Retina (tissue), 1 donor: ENCODE measurements around the gene LAMA2.

Experiments
- DNase-seq: peaks from one replicate; pipeline ENCODE4 v3.0.0-alpha.2; 2016

Gene LAMA2

DNA sequence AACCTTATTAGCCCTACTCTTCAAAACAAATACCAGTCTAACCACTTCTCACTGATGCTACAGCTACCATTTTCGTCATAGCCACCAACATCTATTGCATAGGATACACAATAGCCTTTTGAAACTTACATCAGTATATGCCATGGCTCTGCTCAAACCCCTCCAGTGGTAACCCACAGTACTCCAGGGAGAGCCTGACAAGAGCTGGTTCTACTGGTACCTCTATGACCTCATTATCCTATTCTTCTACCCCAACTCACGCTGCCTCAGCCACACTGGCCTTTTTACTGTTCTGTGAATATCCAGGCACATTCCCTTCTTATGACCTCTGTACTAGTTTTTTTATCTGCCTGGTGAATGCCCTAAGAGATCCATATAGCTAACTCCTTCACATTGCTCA lies 669.5 kb downstream of the LAMA2 start:
- DNase-seq: no peak

DNA sequence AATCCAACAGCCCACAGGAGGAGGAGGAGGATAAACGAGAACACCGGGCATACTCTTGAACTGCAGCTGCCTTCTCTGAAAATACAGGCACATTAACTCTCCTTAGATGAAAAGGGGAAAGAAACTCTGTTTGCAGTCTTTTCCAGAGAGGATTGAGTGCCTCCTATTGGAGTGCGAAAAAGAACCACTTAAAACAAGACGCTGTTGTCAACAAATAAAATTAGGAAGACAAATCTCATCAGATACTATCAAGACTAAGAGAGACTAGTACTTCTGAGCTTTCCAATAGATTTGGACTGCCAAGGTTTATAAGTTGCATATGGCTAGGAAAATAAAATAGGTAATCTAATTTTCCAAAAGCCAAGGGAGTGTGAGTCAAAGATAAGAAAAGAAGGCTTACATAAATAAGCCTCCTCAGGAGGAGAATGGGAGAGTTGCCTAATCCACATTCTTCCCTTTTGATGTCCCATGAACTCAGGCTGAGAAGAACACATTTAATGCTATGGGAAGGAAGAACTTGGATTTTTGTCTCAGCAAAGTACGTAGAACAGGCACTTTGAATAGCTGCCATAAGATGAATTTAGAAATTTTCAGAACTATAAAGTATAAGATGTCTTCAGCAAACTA lies 672.4 kb downstream of the LAMA2 start:
- no peak for DNase-seq

DNA sequence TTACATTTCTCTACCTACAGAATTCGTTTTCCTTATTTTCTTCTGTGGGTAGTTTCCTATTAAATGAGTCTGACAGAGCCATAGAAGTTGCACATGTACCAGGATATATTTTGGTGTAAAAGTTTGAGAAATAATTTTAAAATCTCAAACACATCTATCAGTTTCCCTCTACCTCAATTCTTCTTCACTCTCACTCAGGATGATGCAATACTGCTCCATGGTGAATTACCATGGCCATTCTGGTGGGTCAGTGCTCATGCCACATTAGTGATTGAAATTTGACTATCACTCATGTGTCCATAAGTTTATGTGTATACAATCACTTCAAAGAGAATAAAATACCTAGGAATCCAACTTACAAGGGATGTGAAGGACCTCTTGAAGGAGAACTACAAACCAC lies 675.3 kb downstream of the LAMA2 start:
- DNase-seq: no peak

DNA sequence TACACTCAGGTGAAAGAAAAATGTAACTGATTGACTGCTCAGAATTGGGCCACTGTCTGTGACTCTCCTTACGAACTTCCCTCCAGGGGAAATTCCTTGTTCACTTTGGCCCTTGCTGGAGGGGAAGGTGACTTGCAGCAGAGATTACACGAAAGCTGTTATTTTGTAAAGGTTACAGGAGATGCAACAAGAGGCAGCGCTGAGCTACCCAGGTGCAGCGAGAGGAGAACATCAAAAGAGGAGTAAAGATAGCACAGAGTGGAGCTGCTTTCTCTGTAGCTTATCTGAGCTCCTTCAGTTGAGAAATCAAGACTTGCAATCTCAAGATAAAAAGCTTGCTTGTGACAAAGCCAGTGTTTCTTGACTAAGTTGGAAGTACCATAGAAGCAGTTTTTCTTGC lies 682.4 kb downstream of the LAMA2 start:
- DNase-seq: no peak

DNA sequence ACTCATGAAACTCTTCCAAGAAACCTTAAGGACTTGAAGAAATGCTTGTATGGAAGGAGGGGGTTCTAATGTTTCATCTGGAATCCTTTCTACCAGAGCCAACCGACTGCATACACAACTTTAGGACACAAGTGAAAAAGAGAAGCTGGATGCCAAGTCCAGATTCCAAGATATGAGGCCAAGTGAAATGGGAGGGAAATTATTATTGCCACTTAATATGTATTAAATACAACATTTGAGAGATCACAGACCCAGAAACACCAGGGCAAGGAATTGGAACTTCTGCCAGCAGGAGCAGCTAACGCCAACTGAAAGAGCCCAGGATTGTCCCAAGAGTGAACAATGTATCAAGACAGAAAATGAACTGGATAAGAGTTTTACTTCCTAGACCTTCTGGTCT lies 682.9 kb downstream of the LAMA2 start:
- DNase-seq: no peak
